Panc1 (cell line): Measurements from ENCODE around the gene COL3A1.

Source experiments
- POLR2AphosphoS5 ChIP-seq: IDR thresholded peaks from 2 replicates; pipeline ENCODE4 v1.6.1; 2012; ENCODE audit warnings: mild to moderate bottlenecking, low read depth, low read length, moderate library complexity
- SIN3A ChIP-seq: IDR thresholded peaks from 2 replicates; pipeline ENCODE4 v1.6.1; 2012; ENCODE audit warnings: low read depth, mild to moderate bottlenecking, low read length, moderate library complexity, borderline replicate concordance; ENCODE audit not compliant: insufficient read depth
- TCF7L2 ChIP-seq: IDR thresholded peaks from 2 replicates; pipeline ENCODE4 v1.6.1; 2011; ENCODE audit warnings: mild to moderate bottlenecking, low read depth, low read length, inconsistent platforms
- TF ChIP-seq, protein P1 (sequence below): fragments of 450-650 bp; IDR thresholded peaks from 2 replicates; pipeline ENCODE4 v1.5.1; 2017; ENCODE audit warnings: mild to moderate bottlenecking

DNA sequence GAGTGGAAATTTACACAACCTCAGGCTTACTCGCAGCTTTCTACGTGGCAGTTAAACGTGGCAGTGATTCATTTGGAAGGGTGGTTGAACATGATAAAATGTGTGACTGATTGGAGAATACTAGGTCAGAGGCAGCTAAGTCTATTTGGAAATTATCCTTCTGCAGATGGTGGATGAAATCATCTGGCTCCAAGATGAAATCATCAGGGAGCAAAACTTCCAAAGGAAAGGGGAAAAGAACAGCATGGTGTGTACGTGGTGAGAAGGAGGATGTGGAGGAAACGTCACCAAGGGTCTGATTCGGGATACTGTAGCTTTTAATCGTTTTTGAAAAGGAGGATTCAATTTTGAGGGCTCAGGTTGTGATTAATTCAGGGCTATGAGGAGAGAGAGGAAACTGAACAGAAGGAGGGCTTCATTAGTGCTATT is 47.9 kb downstream of the COL3A1 start:
- TF ChIP-seq POLR2AphosphoS5 (no peak), SIN3A (no peak), TCF7L2 (no peak)
- TF ChIP-seq, protein P1, sequence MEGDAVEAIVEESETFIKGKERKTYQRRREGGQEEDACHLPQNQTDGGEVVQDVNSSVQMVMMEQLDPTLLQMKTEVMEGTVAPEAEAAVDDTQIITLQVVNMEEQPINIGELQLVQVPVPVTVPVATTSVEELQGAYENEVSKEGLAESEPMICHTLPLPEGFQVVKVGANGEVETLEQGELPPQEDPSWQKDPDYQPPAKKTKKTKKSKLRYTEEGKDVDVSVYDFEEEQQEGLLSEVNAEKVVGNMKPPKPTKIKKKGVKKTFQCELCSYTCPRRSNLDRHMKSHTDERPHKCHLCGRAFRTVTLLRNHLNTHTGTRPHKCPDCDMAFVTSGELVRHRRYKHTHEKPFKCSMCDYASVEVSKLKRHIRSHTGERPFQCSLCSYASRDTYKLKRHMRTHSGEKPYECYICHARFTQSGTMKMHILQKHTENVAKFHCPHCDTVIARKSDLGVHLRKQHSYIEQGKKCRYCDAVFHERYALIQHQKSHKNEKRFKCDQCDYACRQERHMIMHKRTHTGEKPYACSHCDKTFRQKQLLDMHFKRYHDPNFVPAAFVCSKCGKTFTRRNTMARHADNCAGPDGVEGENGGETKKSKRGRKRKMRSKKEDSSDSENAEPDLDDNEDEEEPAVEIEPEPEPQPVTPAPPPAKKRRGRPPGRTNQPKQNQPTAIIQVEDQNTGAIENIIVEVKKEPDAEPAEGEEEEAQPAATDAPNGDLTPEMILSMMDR, result no peak
